WTC11 (cell line): ENCODE results near the gene KLHL7. TPM values are rescaled to one million over a fixed set of nuclear protein-coding genes. Genes with fewer than 3 reads are reported as not detected.
A peak's percentile ranks its signal among the peaks of the same experiment; 100 is the strongest.

Experiments
- ATAC-seq: fragments of 200-7000 bp; cut with Tn5 transposase; 2 replicates; pipeline ENCODE4 v1.10.0; 2021; ENCODE audit warnings: mild to moderate bottlenecking, moderate library complexity
- Bru-seq: library from RNA; stranded (reverse); fragments of 400-500 nt; gene quantifications from one replicate; lab custom pipeline; 2021; lab: Mats Ljungman, UMichigan
- CTCF ChIA-PET: fragments of 300-600 bp; sonication (Branson Sonifier 250); formaldehyde crosslinking; loops from one replicate; lab custom pipeline; 2021; ENCODE audit warnings: antibody characterized with exemption; lab: Charles Lee
- POLR2A ChIA-PET: fragments of 350-600 bp; sonication (Branson Sonifier 250); formaldehyde crosslinking; loops from one replicate; lab custom pipeline; 2021; ENCODE audit warnings: antibody characterized with exemption; lab: Charles Lee
- DNase-seq: peaks from one replicate; pipeline ENCODE4 v3.0.0; 2021; ENCODE audit warnings: low spot score
- H3K27ac Mint-ChIP-seq: 2 replicates; pipeline ENCODE4 v1.8.0; 2021; ENCODE audit warnings: mixed read lengths
- H3K27me3 Mint-ChIP-seq: 2 replicates; pipeline ENCODE4 v1.8.0; 2021; ENCODE audit warnings: low read depth, mild to moderate bottlenecking, moderate library complexity, mixed read lengths
- H3K36me3 Mint-ChIP-seq: 2 replicates; pipeline ENCODE4 v1.8.0; 2021; ENCODE audit warnings: mixed read lengths
- H3K4me1 Mint-ChIP-seq: 2 replicates; pipeline ENCODE4 v1.8.0; 2022; ENCODE audit warnings: mixed read lengths
- H3K4me3 Mint-ChIP-seq: 2 replicates; pipeline ENCODE4 v1.8.0; 2021; ENCODE audit warnings: mild to moderate bottlenecking, moderate library complexity, mixed read lengths
- H3K9me3 Mint-ChIP-seq: 2 replicates; pipeline ENCODE4 v1.8.0; 2021; ENCODE audit warnings: mixed read lengths
- CREB1 ChIP-seq: sonication (generic); formaldehyde crosslinking; IDR thresholded peaks from 2 replicates; pipeline ENCODE4 v1.8.0; 2023; ENCODE audit warnings: mild to moderate bottlenecking, missing genetic modification reagents
- CREM ChIP-seq: sonication (generic); formaldehyde crosslinking; IDR thresholded peaks from 2 replicates; pipeline ENCODE4 v1.8.1; 2022; ENCODE audit warnings: mild to moderate bottlenecking, missing genetic modification reagents, moderate library complexity
- ETV6 ChIP-seq: sonication (generic); formaldehyde crosslinking; IDR thresholded peaks from 2 replicates; pipeline ENCODE4 v1.8.1; 2022; ENCODE audit warnings: mild to moderate bottlenecking, missing genetic modification reagents
- FOXJ3 ChIP-seq: sonication (generic); formaldehyde crosslinking; IDR thresholded peaks from 2 replicates; pipeline ENCODE4 v1.9.0; 2021; ENCODE audit warnings: missing genetic modification reagents, mild to moderate bottlenecking, borderline replicate concordance
- FOXK1 ChIP-seq: sonication (generic); formaldehyde crosslinking; IDR thresholded peaks from 2 replicates; pipeline ENCODE4 v1.8.0; 2022; ENCODE audit warnings: mild to moderate bottlenecking, moderate library complexity, missing genetic modification reagents
- FOXP1 ChIP-seq: sonication (generic); formaldehyde crosslinking; IDR thresholded peaks from 2 replicates; pipeline ENCODE4 v1.8.0; 2022; ENCODE audit warnings: missing genetic modification reagents, mild to moderate bottlenecking, moderate library complexity, borderline replicate concordance
- GABPB1 ChIP-seq: sonication (generic); formaldehyde crosslinking; IDR thresholded peaks from 2 replicates; pipeline ENCODE4 v1.8.1; 2023; ENCODE audit warnings: mild to moderate bottlenecking, missing genetic modification reagents
- IRF2 ChIP-seq: sonication (generic); formaldehyde crosslinking; IDR thresholded peaks from 2 replicates; pipeline ENCODE4 v1.8.0; 2022; ENCODE audit warnings: low read depth, missing genetic modification reagents, borderline replicate concordance
- MYBL2 ChIP-seq: sonication (generic); formaldehyde crosslinking; IDR thresholded peaks from 2 replicates; pipeline ENCODE4 v1.8.1; 2023; ENCODE audit warnings: mild to moderate bottlenecking, moderate library complexity, missing genetic modification reagents
- RELA ChIP-seq: sonication (generic); formaldehyde crosslinking; IDR thresholded peaks from 2 replicates; pipeline ENCODE4 v1.8.1; 2022; ENCODE audit warnings: missing genetic modification reagents, mild to moderate bottlenecking, borderline replicate concordance
- RORB ChIP-seq: fragments of 250-450 bp; sonication (Bioruptor Pico); IDR thresholded peaks from 2 replicates; pipeline ENCODE4 v1.9.0; 2021; ENCODE audit warnings: mild to moderate bottlenecking
- SMAD3 ChIP-seq: sonication (generic); formaldehyde crosslinking; IDR thresholded peaks from 2 replicates; pipeline ENCODE4 v1.8.0; 2022; ENCODE audit warnings: missing genetic modification reagents, mild to moderate bottlenecking, borderline replicate concordance
- SP1 ChIP-seq: sonication (generic); formaldehyde crosslinking; conservative IDR thresholded peaks from 2 replicates; pipeline ENCODE4 v1.8.1; 2022; ENCODE audit warnings: missing genetic modification reagents
- TEAD1 ChIP-seq: sonication (generic); formaldehyde crosslinking; IDR thresholded peaks from 2 replicates; pipeline ENCODE4 v1.8.0; 2022; ENCODE audit warnings: mild to moderate bottlenecking, missing genetic modification reagents
- TEAD4 ChIP-seq: sonication (generic); formaldehyde crosslinking; IDR thresholded peaks from 2 replicates; pipeline ENCODE4 v1.8.0; 2022; ENCODE audit warnings: mild to moderate bottlenecking, missing genetic modification reagents
- ZNF232 ChIP-seq: sonication (generic); formaldehyde crosslinking; IDR thresholded peaks from 2 replicates; pipeline ENCODE4 v1.8.0; 2022; ENCODE audit warnings: mild to moderate bottlenecking, missing genetic modification reagents
- ZNF263 ChIP-seq: sonication (generic); formaldehyde crosslinking; IDR thresholded peaks from 2 replicates; pipeline ENCODE4 v1.8.1; 2022; ENCODE audit warnings: low read depth, mild to moderate bottlenecking, moderate library complexity, missing genetic modification reagents
- long read RNA-seq, 3 experiments: library from RNA in 1 of 3; library from capped mRNA in 1 of 3; library from polyadenylated mRNA in 1 of 3; unstranded in 2 of 3; stranded (forward) in 1 of 3; transcript quantifications; one replicate each; pipeline ENCODE4 v2.0.0, GENCODE V29; 2021
- total RNA-seq: library from RNA; stranded (reverse); gene quantifications from 3 replicates; pipeline ENCODE4 v1.2.3, GENCODE V29; 2021
- TF ChIP-seq, protein P1 (sequence below): sonication (generic); formaldehyde crosslinking; IDR thresholded peaks from 2 replicates; pipeline ENCODE4 v1.8.0; 2022; ENCODE audit warnings: mild to moderate bottlenecking, missing genetic modification reagents
- TF ChIP-seq, protein P2 (sequence below): sonication (generic); formaldehyde crosslinking; IDR thresholded peaks from 2 replicates; pipeline ENCODE4 v1.8.0; 2022; ENCODE audit warnings: mild to moderate bottlenecking, missing genetic modification reagents
- TF ChIP-seq, protein P3 (sequence below): sonication (generic); formaldehyde crosslinking; IDR thresholded peaks from 2 replicates; pipeline ENCODE4 v1.8.0; 2022; ENCODE audit warnings: mild to moderate bottlenecking, missing genetic modification reagents
- TF ChIP-seq, protein P4 (sequence below): sonication (generic); formaldehyde crosslinking; IDR thresholded peaks from 2 replicates; pipeline ENCODE4 v1.8.0; 2023; ENCODE audit warnings: missing genetic modification reagents, mild to moderate bottlenecking, borderline replicate concordance
- TF ChIP-seq, protein P5 (sequence below): sonication (generic); formaldehyde crosslinking; IDR thresholded peaks from 2 replicates; pipeline ENCODE4 v1.8.1; 2023; ENCODE audit warnings: mild to moderate bottlenecking, missing genetic modification reagents
- TF ChIP-seq, protein P6 (sequence below): sonication (generic); formaldehyde crosslinking; IDR thresholded peaks from 2 replicates; pipeline ENCODE4 v1.8.1; 2022; ENCODE audit warnings: mild to moderate bottlenecking, moderate library complexity, missing genetic modification reagents
- TF ChIP-seq, protein P7 (sequence below): sonication (generic); formaldehyde crosslinking; IDR thresholded peaks from 2 replicates; pipeline ENCODE4 v1.8.0; 2023; ENCODE audit warnings: missing genetic modification reagents

Gene KLHL7, protein sequence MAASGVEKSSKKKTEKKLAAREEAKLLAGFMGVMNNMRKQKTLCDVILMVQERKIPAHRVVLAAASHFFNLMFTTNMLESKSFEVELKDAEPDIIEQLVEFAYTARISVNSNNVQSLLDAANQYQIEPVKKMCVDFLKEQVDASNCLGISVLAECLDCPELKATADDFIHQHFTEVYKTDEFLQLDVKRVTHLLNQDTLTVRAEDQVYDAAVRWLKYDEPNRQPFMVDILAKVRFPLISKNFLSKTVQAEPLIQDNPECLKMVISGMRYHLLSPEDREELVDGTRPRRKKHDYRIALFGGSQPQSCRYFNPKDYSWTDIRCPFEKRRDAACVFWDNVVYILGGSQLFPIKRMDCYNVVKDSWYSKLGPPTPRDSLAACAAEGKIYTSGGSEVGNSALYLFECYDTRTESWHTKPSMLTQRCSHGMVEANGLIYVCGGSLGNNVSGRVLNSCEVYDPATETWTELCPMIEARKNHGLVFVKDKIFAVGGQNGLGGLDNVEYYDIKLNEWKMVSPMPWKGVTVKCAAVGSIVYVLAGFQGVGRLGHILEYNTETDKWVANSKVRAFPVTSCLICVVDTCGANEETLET
- total RNA-seq = 65.9 to 82.1 TPM (median 69.2 TPM) in 3 replicates
- Bru-seq, nascent RNA = percentile 89 among the genes with signal in this experiment
- long read RNA-seq, experiment 1, full-length matches to known transcripts = 293 of 359 reads
- long read RNA-seq, experiment 1, partial matches to known transcripts = 26 of 359 reads
- long read RNA-seq, experiment 1, other reads (novel, unspliced or antisense) = 40 of 359 reads
- long read RNA-seq, experiment 2, full-length matches to known transcripts = 58 of 86 reads
- long read RNA-seq, experiment 2, partial matches to known transcripts = 16 of 86 reads
- long read RNA-seq, experiment 2, other reads (novel, unspliced or antisense) = 12 of 86 reads
- long read RNA-seq, experiment 3, full-length matches to known transcripts = 202 of 281 reads
- long read RNA-seq, experiment 3, partial matches to known transcripts = 26 of 281 reads
- long read RNA-seq, experiment 3, other reads (novel, unspliced or antisense) = 53 of 281 reads

DNA sequence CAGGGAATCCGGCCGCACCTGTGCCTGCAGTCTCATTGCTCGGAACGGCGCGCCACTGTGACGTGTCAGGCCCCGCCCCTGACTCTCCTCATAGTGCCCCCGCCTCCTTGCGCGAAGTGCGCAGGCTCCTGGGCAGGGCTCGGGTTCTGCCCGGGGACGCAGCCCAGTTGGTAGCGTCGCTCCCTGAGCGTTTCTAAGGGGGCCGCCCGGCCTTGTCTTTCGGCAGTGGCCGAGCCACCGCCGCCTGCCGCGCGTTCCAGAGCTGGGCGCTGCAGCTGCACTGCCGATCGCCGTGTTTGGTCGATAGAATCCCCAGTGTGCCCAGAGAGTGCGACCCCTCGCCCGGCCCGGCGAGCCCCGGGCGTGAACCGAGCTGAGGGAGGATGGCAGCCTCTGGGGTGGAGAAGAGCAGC, at the start of gene KLHL7:
TSS of gene KLHL7 (plus strand) at position 142 of the 413 bp plus-strand sequence. CDS start at position 384, 242 bp downstream.
- ChIA-PET CTCF (interaction anchor here (0.5 to 1.7 kb wide), 9 partner anchors 8 to 546 kb away, joined by 3 to 20 read pairs (median 3); no protein-coding TSS in a partner anchor), POLR2A (interaction anchor here (0.6 to 2.0 kb wide), 10 partner anchors 9 to 283 kb away, joined by 3 to 30 read pairs (median 5); partner anchors contain the start of genes NUP42 and TOMM7)
- peak within 1 kb of the TSS; percentile 99 for H3K27ac Mint-ChIP-seq
- ATAC-seq (peak; percentile 93), DNase-seq (peak; percentile 99)
- H3K27me3 Mint-ChIP-seq = no peaks in the 10 kb centered on the region
- peak within 1 kb of the TSS; percentile 98 for H3K4me3 Mint-ChIP-seq
- H3K9me3 Mint-ChIP-seq = peaks cover 14% of the 10 kb centered on the region
- peaks cover 33% of the 10 kb centered on the region for H3K4me1 Mint-ChIP-seq
- peaks cover 16% of the 10 kb centered on the region for H3K36me3 Mint-ChIP-seq
- TF ChIP-seq, protein P1, sequence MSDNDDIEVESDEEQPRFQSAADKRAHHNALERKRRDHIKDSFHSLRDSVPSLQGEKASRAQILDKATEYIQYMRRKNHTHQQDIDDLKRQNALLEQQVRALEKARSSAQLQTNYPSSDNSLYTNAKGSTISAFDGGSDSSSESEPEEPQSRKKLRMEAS (CRISPR knock-in tag) = peak; percentile 72
- peak; percentile 50 for TF ChIP-seq GABPB1 (CRISPR knock-in tag)
- peak; percentile 72 for TF ChIP-seq ETV6 (CRISPR knock-in tag)
- peak; percentile 48 for TF ChIP-seq TEAD1 (CRISPR knock-in tag)
- TF ChIP-seq, protein P2, sequence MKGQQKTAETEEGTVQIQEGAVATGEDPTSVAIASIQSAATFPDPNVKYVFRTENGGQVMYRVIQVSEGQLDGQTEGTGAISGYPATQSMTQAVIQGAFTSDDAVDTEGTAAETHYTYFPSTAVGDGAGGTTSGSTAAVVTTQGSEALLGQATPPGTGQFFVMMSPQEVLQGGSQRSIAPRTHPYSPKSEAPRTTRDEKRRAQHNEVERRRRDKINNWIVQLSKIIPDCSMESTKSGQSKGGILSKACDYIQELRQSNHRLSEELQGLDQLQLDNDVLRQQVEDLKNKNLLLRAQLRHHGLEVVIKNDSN (CRISPR knock-in tag) = peak; percentile 28; the same call in 1 of the 2 replicates
- TF ChIP-seq TEAD4 (CRISPR knock-in tag) = no peak
- TF ChIP-seq, protein P3, sequence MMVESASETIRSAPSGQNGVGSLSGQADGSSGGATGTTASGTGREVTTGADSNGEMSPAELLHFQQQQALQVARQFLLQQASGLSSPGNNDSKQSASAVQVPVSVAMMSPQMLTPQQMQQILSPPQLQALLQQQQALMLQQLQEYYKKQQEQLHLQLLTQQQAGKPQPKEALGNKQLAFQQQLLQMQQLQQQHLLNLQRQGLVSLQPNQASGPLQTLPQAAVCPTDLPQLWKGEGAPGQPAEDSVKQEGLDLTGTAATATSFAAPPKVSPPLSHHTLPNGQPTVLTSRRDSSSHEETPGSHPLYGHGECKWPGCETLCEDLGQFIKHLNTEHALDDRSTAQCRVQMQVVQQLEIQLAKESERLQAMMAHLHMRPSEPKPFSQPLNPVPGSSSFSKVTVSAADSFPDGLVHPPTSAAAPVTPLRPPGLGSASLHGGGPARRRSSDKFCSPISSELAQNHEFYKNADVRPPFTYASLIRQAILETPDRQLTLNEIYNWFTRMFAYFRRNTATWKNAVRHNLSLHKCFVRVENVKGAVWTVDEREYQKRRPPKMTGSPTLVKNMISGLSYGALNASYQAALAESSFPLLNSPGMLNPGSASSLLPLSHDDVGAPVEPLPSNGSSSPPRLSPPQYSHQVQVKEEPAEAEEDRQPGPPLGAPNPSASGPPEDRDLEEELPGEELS (CRISPR knock-in tag) = peak; percentile 76
- no peak for TF ChIP-seq RORB (CRISPR knock-in tag)
- TF ChIP-seq SMAD3 (CRISPR knock-in tag) = peak; percentile 79; the same call in 1 of the 2 replicates
- TF ChIP-seq FOXK1 (CRISPR knock-in tag) = peak; percentile 92
- TF ChIP-seq, protein P4, sequence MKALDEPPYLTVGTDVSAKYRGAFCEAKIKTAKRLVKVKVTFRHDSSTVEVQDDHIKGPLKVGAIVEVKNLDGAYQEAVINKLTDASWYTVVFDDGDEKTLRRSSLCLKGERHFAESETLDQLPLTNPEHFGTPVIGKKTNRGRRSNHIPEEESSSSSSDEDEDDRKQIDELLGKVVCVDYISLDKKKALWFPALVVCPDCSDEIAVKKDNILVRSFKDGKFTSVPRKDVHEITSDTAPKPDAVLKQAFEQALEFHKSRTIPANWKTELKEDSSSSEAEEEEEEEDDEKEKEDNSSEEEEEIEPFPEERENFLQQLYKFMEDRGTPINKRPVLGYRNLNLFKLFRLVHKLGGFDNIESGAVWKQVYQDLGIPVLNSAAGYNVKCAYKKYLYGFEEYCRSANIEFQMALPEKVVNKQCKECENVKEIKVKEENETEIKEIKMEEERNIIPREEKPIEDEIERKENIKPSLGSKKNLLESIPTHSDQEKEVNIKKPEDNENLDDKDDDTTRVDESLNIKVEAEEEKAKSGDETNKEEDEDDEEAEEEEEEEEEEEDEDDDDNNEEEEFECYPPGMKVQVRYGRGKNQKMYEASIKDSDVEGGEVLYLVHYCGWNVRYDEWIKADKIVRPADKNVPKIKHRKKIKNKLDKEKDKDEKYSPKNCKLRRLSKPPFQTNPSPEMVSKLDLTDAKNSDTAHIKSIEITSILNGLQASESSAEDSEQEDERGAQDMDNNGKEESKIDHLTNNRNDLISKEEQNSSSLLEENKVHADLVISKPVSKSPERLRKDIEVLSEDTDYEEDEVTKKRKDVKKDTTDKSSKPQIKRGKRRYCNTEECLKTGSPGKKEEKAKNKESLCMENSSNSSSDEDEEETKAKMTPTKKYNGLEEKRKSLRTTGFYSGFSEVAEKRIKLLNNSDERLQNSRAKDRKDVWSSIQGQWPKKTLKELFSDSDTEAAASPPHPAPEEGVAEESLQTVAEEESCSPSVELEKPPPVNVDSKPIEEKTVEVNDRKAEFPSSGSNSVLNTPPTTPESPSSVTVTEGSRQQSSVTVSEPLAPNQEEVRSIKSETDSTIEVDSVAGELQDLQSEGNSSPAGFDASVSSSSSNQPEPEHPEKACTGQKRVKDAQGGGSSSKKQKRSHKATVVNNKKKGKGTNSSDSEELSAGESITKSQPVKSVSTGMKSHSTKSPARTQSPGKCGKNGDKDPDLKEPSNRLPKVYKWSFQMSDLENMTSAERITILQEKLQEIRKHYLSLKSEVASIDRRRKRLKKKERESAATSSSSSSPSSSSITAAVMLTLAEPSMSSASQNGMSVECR = peak; percentile 59; the same call in 1 of the 2 replicates
- TF ChIP-seq SP1 = peak; percentile 97
- TF ChIP-seq CREB1 (CRISPR knock-in tag) = 0 out of 2 replicates have a peak, but pooled peaks have one; percentile 71
- TF ChIP-seq RELA (CRISPR knock-in tag) = peak; percentile 81
- TF ChIP-seq MYBL2 (CRISPR knock-in tag) = peak; percentile 73; the same call in 1 of the 2 replicates
- TF ChIP-seq, protein P5, sequence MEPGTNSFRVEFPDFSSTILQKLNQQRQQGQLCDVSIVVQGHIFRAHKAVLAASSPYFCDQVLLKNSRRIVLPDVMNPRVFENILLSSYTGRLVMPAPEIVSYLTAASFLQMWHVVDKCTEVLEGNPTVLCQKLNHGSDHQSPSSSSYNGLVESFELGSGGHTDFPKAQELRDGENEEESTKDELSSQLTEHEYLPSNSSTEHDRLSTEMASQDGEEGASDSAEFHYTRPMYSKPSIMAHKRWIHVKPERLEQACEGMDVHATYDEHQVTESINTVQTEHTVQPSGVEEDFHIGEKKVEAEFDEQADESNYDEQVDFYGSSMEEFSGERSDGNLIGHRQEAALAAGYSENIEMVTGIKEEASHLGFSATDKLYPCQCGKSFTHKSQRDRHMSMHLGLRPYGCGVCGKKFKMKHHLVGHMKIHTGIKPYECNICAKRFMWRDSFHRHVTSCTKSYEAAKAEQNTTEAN (CRISPR knock-in tag) = peak; percentile 63; the same call in 1 of the 2 replicates
- peak; percentile 87; the same call in 1 of the 2 replicates for TF ChIP-seq ZNF232 (CRISPR knock-in tag)
- TF ChIP-seq FOXJ3 (CRISPR knock-in tag) = no peak
- TF ChIP-seq, protein P6, sequence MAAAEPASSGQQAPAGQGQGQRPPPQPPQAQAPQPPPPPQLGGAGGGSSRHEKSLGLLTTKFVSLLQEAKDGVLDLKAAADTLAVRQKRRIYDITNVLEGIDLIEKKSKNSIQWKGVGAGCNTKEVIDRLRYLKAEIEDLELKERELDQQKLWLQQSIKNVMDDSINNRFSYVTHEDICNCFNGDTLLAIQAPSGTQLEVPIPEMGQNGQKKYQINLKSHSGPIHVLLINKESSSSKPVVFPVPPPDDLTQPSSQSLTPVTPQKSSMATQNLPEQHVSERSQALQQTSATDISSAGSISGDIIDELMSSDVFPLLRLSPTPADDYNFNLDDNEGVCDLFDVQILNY = 0 out of 2 replicates have a peak, but pooled peaks have one; percentile 46
- TF ChIP-seq IRF2 = no peak
- TF ChIP-seq FOXP1 (CRISPR knock-in tag) = peak; percentile 77; the same call in 1 of the 2 replicates
- TF ChIP-seq CREM (CRISPR knock-in tag) = peak; percentile 97
- TF ChIP-seq ZNF263 (CRISPR knock-in tag) = no peak
- TF ChIP-seq, protein P7, sequence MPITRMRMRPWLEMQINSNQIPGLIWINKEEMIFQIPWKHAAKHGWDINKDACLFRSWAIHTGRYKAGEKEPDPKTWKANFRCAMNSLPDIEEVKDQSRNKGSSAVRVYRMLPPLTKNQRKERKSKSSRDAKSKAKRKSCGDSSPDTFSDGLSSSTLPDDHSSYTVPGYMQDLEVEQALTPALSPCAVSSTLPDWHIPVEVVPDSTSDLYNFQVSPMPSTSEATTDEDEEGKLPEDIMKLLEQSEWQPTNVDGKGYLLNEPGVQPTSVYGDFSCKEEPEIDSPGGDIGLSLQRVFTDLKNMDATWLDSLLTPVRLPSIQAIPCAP = no peak
